Measurements from ENCODE around the gene GRAMD1B. TPM values are rescaled to one million over a fixed set of nuclear protein-coding genes. Genes with fewer than 3 reads are reported as not detected.

Gene GRAMD1B
- total RNA-seq, 4 donors from 2014 or later, result 0.30 to 1.5 (median 0.68) TPM

DNA sequence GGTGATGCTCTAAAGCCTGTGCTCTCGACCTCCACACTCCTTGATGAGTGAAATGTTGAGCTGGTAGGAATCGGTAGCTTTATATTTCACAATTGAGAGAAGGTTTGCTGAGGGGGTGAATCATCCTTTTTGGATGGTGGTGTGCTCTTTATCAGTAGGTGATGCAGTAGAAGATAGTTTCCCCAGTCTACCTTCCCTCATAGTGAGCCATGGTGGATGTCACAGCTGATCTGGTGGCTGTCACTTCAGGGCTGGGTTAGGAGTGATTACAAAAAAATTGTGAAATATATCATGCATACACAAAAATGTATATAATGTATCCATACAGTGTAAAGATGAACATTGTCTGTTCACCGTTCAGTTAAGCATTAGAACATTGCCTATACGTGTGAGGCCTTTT lies 105.3 kb downstream of the GRAMD1B start:
- 88 to 91% methylated on average over 4 of the region's 4 CpGs for WGBS, 2 donors
- H3K4me3 ChIP-seq (ENCODE audit: low read depth, poor library complexity, severe bottlenecking), result no peak overlapping the region
- intact Hi-C loops (cut with DNase I; ENCODE audit: low total_unique reads), result no loop called here
- no peak for TF ChIP-seq POLR2A (IDR thresholded peaks at IDR 0.05)
- TF ChIP-seq, protein P1, sequence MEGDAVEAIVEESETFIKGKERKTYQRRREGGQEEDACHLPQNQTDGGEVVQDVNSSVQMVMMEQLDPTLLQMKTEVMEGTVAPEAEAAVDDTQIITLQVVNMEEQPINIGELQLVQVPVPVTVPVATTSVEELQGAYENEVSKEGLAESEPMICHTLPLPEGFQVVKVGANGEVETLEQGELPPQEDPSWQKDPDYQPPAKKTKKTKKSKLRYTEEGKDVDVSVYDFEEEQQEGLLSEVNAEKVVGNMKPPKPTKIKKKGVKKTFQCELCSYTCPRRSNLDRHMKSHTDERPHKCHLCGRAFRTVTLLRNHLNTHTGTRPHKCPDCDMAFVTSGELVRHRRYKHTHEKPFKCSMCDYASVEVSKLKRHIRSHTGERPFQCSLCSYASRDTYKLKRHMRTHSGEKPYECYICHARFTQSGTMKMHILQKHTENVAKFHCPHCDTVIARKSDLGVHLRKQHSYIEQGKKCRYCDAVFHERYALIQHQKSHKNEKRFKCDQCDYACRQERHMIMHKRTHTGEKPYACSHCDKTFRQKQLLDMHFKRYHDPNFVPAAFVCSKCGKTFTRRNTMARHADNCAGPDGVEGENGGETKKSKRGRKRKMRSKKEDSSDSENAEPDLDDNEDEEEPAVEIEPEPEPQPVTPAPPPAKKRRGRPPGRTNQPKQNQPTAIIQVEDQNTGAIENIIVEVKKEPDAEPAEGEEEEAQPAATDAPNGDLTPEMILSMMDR (IDR thresholded peaks at IDR 0.05), result no peak
- DNase-seq (ENCODE audit: low spot score in 2 of 2), result no peak

DNA sequence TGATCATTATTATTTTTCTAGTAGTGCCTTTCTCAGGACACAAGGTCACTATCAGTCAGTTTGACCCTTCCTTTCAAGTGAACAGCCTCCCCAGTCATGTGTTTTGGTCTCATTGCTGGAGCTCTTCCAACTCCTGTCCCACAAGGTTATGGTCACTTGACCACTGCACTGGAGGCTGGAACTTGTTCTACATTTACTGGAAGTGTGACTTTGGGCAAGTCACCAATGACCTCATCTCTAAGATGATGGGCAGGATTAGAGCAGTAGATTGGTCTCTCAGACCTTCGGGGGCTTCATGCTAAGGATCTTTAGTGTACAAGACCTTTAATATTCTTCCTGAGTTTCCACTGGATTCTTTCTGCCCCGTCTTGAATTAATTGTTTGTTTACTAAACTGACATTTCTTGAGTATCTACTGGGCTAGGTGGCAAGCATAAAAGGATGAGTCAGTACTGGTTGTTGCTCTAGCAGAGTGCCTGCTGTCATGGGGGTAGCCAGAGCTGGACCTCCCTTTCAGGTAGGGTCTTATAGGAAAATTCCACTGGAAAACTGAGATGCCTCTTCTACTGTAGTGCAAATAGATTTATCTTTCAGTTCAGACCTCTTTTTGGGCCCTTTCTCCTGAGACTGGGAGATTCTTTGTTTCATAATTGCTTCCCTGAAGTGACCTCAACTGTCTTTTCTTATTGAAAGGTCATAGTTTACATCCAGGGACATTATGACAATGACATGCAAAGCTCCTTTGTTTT lies 106.8 kb downstream of the GRAMD1B start:
- no peak overlapping the region for H3K4me3 ChIP-seq (ENCODE audit: low read depth, poor library complexity, severe bottlenecking)
- DNase-seq (ENCODE audit: low spot score in 2 of 2), result peak in 1 of 2 donors; percentile 44
- TF ChIP-seq, protein P1 (IDR thresholded peaks at IDR 0.05), result no peak
- no peak for TF ChIP-seq POLR2A (IDR thresholded peaks at IDR 0.05)
- WGBS, 2 donors, result 60 to 77% methylated on average over 2 of the region's 2 CpGs
- intact Hi-C loops (cut with DNase I; ENCODE audit: low total_unique reads), result no loop called here

DNA sequence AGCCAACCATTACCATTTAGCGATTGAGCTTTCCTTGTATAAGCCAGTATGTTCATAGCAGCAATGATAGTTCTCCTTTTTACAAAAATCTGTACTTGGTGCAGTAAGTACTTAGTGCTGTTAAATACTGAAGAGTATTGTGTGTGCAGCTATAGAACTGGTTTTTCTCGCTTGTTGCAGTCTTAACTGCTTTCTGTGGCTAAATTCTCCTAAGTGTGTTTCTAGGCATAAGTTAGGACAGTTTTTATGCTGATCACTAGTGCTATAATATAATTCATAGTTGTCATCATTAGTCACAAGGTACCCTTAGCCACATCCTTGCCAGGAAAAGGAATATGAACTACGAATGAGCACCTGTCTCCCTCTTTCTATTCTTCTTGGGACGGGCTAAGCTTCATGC lies 107.7 kb downstream of the GRAMD1B start:
- DNase-seq (ENCODE audit: low spot score in 2 of 2), result no peak
- no peak overlapping the region for H3K4me3 ChIP-seq (ENCODE audit: low read depth, poor library complexity, severe bottlenecking)
- 89 to 92% methylated on average over 4 of the region's 4 CpGs for WGBS, 2 donors
- no peak for TF ChIP-seq POLR2A (IDR thresholded peaks at IDR 0.05)
- TF ChIP-seq, protein P1 (IDR thresholded peaks at IDR 0.05), result no peak
- intact Hi-C loops (cut with DNase I; ENCODE audit: low total_unique reads), result no loop called here

DNA sequence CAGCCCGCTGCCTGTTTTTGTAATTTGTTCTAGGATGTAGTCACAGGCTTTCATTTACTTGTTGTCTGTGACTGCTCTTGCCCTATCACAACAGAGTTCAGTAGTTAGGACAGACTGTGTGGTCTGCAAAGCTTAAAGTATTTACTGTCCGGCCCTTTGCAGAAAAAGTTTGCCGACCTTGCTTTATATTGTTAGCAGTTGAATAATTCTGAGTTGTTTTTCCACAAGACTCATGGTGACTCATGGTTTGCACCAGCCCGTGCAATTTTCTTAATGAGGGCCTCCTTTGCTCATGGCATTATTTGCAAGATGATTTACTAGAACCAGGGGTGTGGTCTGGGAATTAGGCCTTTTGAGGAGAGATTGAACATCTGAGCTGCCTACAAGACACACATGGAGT lies 113.7 kb downstream of the GRAMD1B start:
- TF ChIP-seq POLR2A (IDR thresholded peaks at IDR 0.05), result no peak
- TF ChIP-seq, protein P1 (IDR thresholded peaks at IDR 0.05), result no peak
- DNase-seq (ENCODE audit: low spot score in 2 of 2), result no peak
- intact Hi-C loops (cut with DNase I; ENCODE audit: low total_unique reads), result loop anchor here (5.0 kb wide), 1 partner anchor 1176 kb away; no protein-coding TSS in a partner anchor
- no peak overlapping the region for H3K4me3 ChIP-seq (ENCODE audit: low read depth, poor library complexity, severe bottlenecking)
- WGBS, 2 donors, result 41 to 54% methylated on average over 4 of the region's 4 CpGs

DNA sequence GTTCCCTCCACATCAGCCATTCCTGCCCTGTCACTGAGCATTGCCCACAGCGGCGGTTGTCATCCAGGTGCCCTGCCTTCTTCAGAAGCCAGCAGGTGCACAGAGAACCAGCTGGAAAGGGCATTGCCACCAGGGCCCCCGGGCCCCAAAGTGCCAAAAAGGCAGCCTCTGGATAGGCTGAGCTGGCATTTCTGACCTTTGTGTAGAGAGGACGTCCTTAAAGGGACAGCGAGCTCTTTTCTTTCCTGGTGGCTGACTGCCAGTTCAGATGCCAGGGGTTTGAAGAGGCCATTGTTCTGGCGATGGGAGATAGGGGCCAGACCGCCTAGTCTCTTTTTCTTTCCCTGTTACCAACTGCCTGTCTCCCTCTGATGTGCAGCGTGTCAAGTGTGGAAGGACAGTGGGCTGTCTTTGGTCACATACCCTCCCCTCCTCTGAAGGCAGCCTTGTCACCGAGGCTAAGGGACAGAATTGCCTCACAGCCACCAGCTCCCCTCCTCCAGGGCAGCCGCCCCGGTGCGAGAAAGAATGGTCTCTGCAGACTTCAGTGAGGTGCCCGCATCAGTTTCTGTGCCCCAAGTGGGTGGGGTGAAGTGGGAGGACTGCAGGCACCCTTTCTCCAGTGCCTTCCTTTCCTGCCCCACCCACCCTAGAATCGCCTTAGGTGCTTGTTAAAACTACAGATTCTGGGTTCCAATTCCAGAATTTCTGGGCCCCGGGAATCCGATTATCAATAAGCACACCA lies 114.7 kb downstream of the GRAMD1B start:
- TF ChIP-seq, protein P1 (IDR thresholded peaks at IDR 0.05), result no peak
- TF ChIP-seq POLR2A (IDR thresholded peaks at IDR 0.05), result no peak
- intact Hi-C loops (cut with DNase I; ENCODE audit: low total_unique reads), result loop anchor here (5.0 kb wide), 1 partner anchor 1178 kb away; no protein-coding TSS in a partner anchor
- H3K4me3 ChIP-seq (ENCODE audit: low read depth, poor library complexity, severe bottlenecking), result no peak overlapping the region
- no peak for DNase-seq (ENCODE audit: low spot score in 2 of 2)
- 83 to 90% methylated on average over 16 of the region's 16 CpGs for WGBS, 2 donors
